ENCODE results near the gene ACTC1. TPM values are rescaled to one million over a fixed set of nuclear protein-coding genes. Genes with fewer than 3 reads are reported as not detected.

ACTC1 gene
- total and polyA plus RNA-seq, 2 of the 13 experiments (the other 11 are each of a cell fraction or from before 2014, with no cell fraction given): not detected

GRCh38 chr15:34765741-34766140, 29.6 kb downstream of the ACTC1 start (continued):
- TF ChIP-seq, protein P1, sequence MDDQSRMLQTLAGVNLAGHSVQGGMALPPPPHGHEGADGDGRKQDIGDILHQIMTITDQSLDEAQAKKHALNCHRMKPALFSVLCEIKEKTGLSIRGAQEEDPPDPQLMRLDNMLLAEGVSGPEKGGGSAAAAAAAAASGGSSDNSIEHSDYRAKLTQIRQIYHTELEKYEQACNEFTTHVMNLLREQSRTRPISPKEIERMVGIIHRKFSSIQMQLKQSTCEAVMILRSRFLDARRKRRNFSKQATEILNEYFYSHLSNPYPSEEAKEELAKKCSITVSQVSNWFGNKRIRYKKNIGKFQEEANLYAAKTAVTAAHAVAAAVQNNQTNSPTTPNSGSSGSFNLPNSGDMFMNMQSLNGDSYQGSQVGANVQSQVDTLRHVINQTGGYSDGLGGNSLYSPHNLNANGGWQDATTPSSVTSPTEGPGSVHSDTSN (CRISPR knock-in tag; IDR thresholded peaks at IDR 0.05; ENCODE audit: borderline replicate concordance): no peak
- TF ChIP-seq FOXK2 (IDR thresholded peaks at IDR 0.05): no peak

- Histone ChIP-seq H3K27me3 (ENCODE audit: control insufficient read depth in 1 of 2, insufficient read depth in 2 of 2, low read length in 2 of 2) (peaks cover under 1 to 8% of the 10 kb centered on the region in 2 experiments; a peak in 3 of 5 replicates), H3K36me3 (replicated peaks in 1 of 2; ENCODE audit: control insufficient read depth in 1 of 2, insufficient read depth in 2 of 2, low read length in 2 of 2) (no peaks in the 10 kb centered on the region), H3K79me2 (ENCODE audit: insufficient read depth, low read length) (no peaks in the 10 kb centered on the region), H4K20me1 (ENCODE audit: insufficient read depth, low read length) (no peaks in the 10 kb centered on the region), H3K4me3 (replicated peaks in 1 of 3; ENCODE audit: insufficient read depth in 1 of 3, low read depth in 2 of 3, low read length in 3 of 3) (no peak overlapping the region), H2AFZ (ENCODE audit: low read length) (no peak overlapping the region), H3K4me1 (ENCODE audit: insufficient read depth, low read length) (no peaks in the 10 kb centered on the region), H3K9me3 (ENCODE audit: low read length) (no peaks in the 10 kb centered on the region), H3K4me2 (ENCODE audit: low read depth, low read length) (no peak overlapping the region), H3K27ac (ENCODE audit: extremely low read length, insufficient read depth, low read length) (no peak overlapping the region), H3K9ac (ENCODE audit: insufficient read depth, low read depth, low read length) (no peak overlapping the region)
- POLR2A ChIA-PET: no interaction called here
- WGBS (ENCODE audit: low lambda C conversion rate): 3% methylated on average over 3 of the region's 3 CpGs
- in situ Hi-C loops (cut with HindIII; ENCODE audit: extremely low pct_ligation_motif_present, low pct_unique_long_range_greater_than_20kb): no loop called here
- FAIRE-seq (no peak), DNase-seq (ENCODE audit: low spot score) (no peak), ATAC-seq (no peak)
- intact Hi-C loops (cut with micrococcal nuclease; ENCODE audit: unreplicated experiment): no loop called here
- no TSS peak for BruUV-seq (replicated peaks)
- CTCF ChIA-PET (ENCODE audit: low intra/inter-chr PET ratio, low total read pairs): no interaction called here
- TF ChIP-seq ZNF777 (CRISPR knock-in tag; IDR thresholded peaks at IDR 0.05) (no peak), DNMT1 (CRISPR knock-in tag; IDR thresholded peaks at IDR 0.05) (no peak), FOXK2 (IDR thresholded peaks at IDR 0.05) (no peak), MLX (CRISPR knock-in tag; IDR thresholded peaks at IDR 0.05) (no peak), GLI4 (CRISPR knock-in tag; IDR thresholded peaks at IDR 0.05; ENCODE audit: borderline replicate concordance) (no peak), ZNF576 (CRISPR knock-in tag; IDR thresholded peaks at IDR 0.05) (no peak), ZNF564 (CRISPR knock-in tag; IDR thresholded peaks at IDR 0.05) (no peak), CHD2 (IDR thresholded peaks at IDR 0.05; ENCODE audit: low read depth, low read length) (no peak), TAF15 (IDR thresholded peaks at IDR 0.05; ENCODE audit: low read depth, low read length, poor library complexity, severe bottlenecking) (no peak), ZNF839 (CRISPR knock-in tag; IDR thresholded peaks at IDR 0.05; ENCODE audit: borderline replicate concordance) (no peak), ZNF33B (CRISPR knock-in tag; IDR thresholded peaks at IDR 0.05) (no peak), MBD4 (IDR thresholded peaks at IDR 0.05; ENCODE audit: borderline replicate concordance, low read length) (no peak), TCF7L2 (IDR thresholded peaks at IDR 0.05; ENCODE audit: low read depth, low read length) (no peak), ZFP41 (CRISPR knock-in tag; IDR thresholded peaks at IDR 0.05; ENCODE audit: borderline replicate concordance) (no peak), ZNF10 (CRISPR knock-in tag; IDR thresholded peaks at IDR 0.05; ENCODE audit: borderline replicate concordance, low read depth) (no peak), HMGXB3 (CRISPR knock-in tag; IDR thresholded peaks at IDR 0.05; ENCODE audit: borderline replicate concordance) (no peak), ZNF20 (CRISPR knock-in tag; IDR thresholded peaks at IDR 0.05) (no peak), DR1 (CRISPR knock-in tag; IDR thresholded peaks at IDR 0.05) (no peak)
Observed at GRCh38 chr15:34760909-34761308, 34.4 kb downstream of the ACTC1 start.

All from HepG2 (cell line).